ENCODE results near the gene NECAB3.
"Not testable (repeated sequence)": the region's sequence is repeated elsewhere in the genome, so short reads cannot be mapped to it uniquely, and the experiment has no call there.

The NECAB3 gene

DNA sequence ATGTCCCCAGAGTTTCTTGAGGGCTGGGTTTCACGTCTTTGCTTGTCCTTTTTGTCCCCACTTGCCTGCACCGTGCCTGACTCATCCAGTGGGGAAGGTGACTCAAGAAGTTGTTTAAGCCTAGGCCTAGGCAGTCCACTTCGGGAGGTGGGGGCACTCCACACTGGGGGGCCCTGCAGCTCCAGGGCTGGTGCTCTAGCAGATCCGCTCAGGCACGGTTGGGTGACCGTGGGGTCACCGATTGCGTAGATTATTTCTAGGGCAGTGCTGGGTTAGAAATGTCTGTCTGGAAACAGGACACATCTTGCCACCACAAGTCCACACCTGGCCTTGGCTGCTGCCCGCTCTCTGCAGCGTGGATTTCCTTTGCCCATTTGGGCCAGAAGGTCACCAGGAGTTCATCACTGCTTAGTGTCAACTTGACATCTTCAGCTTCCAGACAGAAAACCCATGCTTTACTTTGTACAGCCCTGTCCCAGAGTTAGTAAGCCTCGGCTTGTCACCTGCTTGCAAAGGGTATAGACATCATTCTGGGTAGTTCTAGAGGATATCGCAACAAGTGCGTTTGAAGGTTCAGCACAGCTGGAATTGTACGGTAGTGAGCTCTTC lies 25.7 kb downstream of the NECAB3 start:
- DNase-seq = no peak

DNA sequence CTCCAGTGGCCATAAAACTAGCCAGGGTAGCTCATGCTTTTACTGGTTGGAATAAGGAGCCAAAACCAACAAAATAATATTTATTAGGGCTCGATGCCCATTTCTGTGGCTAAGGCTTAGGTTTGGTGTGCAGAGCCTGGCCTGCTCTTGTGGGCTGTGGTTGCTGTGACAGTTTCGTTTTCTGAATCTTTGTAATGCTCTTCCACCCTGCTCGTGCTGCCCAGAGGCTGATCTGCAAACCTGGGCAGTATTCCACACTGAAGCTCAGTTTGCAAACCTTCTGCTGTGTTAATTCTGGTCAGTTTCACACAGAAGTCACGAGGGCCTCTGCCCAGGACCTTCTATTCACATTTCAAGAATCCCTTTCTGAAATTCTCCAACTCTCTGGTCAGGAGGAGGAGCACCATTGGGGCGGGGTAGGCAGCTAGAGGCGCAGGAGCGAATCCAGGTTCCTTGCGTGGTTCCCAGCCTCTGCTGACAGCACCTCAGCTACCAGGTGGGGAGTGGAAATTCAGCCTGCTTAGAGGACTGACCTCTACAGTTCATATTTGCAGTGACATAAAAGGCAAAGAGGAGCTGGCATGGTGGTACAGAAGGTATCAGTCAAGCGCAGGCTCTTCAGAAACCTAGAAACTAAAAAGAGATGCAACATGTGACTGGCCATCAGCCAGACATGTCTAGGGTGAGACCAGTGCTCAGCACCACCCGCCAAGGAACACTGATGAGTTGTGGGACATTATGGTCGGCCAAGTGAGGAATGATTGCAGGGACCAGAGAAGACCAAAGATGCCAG lies 26.4 kb downstream of the NECAB3 start:
- DNase-seq = no peak

DNA sequence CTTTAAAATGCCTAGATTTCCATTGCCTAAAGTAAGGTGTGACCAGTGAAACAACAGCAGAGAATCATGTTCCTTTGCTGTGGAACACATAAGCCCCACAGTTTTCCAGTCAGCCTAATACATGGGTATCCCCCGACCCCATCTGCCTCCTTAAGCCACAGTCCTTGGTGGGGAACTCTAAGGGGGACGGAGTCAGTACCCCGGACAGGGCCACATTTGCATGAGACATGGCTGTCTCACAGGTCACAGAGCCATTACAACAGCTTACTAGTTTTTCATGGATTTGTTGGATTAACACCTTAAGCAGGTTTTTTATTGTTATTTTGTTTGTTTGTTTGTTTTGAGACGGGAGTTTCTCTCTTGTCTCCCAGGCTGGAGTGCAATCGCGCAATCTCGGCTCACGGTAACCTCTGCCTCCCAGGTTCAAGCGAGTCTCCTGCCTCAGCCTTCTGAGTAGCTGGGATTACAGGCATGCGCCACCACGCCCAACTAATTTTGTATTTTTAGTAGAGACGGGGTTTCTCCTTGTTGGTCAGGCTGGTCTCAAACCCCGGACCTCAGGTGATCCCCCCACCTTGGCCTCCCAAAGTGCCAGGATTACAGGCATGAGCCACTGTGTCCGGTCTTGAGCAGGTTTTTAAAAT lies 27.1 kb downstream of the NECAB3 start:
- not testable (repeated sequence) for DNase-seq

DNA sequence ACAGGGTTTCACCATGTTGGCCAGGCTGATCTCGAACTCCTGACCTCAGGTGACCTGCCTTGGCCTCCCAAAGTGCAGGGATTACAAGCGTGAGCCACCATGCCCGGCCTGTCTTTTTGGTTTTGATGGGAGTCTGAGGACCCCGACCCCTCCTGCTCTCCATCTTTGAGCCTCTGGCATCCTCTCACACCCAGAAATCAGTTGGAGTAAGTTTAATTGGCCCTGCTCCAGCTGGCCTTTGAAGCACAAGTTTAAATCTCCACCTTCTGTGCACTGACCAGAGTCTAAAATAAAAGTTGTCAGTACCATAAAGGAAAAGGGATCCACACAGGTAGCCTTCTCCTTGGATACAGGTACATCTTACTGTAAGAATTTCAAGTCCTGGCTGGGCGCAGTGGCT lies 28.0 kb downstream of the NECAB3 start:
- DNase-seq = no peak

DNA sequence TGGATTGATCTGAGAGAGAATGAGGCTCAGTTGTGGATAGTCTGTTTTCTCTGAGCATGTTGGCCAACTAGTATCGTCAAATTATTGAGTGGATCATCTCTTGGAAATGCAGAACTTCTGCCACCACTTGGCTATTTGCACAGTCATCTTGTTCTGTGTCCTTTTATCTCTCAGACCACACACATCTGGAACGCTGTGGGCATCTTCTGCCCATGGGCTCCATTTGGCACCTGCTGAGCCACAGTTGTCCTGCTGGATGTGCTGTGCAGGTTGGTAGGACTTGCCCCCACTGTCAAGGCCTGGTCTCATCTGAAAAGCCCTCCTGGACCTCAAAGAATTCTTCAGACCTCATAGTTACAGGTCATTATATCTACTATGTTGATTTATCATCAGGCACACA lies 28.8 kb downstream of the NECAB3 start:
- no peak for DNase-seq

DNA sequence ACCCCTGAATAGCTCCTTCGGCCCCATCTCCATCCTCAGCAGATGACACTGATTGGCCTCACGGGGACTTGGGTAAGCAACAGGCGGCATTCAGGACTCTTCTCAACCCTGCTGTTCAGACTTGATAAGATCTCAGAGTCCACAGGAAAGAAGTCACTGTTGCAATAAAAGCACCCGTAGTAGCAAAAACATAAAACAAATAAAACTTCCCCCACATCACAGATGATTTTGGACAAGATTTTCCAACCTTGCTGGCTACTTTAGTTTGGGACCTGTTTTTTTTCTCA lies 29.2 kb downstream of the NECAB3 start:
- no peak for DNase-seq

DNA sequence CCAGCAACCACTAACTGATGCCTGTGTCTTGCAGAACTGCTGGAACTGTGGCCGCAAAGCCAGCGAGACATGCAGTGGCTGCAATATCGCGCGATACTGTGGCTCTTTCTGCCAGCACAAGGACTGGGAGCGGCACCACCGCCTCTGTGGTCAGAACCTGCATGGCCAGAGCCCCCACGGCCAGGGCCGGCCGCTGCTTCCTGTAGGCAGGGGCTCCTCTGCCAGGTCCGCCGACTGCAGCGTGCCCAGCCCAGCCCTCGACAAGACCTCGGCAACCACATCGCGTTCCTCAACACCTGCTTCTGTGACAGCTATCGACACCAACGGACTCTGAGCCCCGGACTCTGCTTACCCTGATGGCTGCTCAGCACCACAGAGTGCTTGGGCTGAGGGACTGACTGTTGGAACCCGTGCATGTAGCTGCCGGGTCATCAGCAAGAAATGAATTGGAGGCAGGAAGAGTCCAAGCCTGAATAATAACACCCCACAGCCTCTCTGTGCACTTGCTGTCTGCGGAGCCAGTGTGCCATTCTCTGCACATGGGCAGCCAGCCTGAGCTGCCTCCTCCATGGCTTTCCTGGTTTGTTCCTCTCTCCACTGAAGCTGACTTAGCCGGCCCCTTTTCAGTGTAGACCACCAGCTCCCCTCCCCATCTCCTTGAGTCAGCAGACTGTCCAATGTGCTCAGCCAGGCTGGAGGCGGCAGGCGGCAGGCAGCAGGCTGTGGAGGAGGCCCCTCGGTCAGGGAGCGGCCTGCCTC lies 29.7 kb downstream of the NECAB3 start:
- no peak for DNase-seq

DNA sequence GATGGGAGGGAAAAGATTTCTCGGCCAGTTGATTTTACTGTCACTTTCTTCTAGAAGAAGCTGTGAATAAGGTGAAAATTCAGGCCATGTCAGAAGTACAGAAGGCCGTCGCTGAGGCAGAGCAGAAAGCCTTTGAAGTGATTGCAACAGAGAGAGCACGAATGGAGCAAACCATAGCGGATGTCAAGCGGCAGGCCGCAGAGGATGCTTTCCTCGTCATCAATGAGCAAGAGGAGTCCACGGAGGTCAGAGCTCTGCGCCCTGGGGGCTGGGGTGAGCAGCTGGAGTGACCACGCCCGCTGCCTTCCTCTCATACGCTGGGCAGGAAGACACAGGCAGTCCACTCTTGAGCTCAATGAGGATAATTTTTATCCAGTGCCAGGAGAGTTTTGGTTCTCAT lies 33.9 kb downstream of the NECAB3 start:
- DNase-seq = no peak

DNA sequence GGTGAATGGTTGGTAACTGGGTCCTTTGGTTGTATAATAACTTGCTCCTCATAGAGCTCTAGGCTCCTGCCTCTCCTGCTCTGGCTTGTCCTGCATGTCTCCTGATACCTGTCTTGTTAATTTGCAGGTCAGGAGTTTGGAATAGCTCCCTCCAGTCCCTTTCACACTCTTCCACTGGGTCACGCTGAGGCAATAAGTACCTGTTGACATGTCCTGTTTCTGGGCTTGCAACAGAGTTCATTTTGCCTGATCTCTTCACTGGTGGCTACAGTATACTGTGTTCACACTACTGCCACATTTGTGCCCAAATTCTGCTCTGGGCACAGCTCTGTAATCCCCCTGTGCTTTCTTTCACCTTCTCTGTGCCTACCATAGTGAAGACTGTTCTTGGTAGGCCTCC lies 37.5 kb downstream of the NECAB3 start:
- DNase-seq = no peak

DNA sequence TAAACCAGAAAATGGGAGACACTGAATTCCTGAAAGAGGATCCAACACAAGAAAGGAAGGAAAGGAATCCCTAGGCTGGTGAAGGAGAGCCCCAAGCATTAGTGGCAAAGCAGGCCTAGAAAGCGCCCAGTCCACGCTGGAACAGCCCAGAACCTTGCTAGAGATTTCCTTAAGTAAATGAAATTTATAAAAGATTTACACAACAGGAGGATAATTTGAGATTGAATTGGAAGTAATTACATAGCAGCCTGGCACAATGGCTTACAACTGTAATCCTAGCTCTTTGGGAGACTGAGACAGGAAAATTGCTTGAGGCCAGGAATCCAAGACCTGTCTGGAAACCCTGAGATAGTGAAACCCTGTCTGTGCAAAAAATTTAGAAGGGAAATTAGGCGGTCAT lies 38.9 kb downstream of the NECAB3 start:
- no peak for DNase-seq

DNA sequence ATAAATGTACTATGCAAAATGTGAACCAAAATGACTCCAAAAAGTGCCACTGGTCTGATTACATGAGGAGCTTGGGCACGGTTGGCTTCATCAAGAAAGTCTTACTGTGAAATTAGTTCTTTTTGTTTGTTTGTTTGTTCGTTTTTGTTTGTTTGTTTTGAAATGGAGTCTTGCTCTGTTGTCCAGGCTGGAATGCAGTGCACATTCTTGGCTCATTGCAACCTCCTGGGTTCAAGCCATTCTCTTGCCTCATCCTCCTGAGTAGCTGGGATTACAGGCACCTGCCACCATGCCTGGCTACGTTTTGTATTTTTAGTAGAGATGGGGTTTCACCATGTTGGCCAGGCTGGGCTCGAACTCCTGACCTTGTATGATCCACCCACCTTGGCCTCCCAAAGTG lies 42.3 kb downstream of the NECAB3 start:
- not testable (repeated sequence) for DNase-seq

DNA sequence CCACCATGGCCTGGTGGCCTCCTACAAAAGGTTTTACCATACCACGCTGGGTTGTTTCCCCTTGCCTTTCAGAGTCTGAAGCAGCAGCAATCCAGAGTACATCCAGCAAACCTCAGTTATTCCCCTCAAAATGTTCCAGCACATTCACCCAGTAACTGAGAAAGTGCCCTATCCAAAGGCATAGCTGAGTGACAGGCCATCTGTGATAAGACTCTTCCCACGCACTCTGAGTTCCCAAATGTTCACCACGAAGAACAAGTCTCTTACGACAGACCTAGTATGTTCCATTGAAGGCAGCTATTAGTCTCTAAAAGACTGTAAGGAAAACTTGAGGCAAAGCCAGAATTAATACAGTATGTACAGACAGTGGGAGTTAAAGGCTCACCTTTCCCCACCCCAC lies 43.7 kb downstream of the NECAB3 start:
- DNase-seq = no peak

DNA sequence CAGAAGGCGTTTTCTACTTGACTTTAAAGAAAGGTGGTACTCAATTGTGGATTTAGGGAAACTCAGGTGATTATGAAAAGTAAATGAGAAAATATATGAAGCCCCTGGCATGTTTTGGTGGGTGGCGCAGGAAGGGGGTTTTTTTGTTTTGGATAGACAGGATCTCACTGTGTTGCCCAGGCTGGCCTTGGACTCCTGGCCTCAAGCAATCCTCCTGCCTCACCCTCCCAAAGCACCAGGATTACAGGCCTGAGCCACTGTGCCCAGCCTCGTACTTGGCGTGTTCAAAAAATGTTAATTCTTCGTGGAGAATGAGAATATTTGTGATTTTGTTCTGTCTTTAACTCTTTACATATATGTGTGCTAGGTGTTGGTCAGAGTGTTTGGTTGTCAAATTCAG lies 44.2 kb downstream of the NECAB3 start:
- DNase-seq = no peak

DNA sequence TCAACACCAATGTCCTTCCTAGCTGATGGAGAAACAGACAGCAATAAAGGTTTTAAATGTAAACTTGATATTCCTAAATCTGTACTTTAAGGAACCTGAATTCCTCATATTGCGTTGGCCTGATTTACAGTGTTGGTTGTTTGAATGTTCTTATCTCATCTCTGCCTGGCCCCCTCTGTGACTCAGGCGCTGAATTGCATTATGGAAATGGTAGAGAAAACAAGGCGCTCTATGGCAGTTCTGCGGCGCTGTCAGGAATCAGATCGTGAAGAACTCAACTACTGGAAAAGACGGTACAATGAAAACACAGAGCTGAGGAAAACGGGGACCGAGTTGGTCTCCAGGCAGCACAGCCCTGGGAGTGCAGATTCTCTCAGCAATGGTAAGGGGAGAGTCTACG lies 44.7 kb downstream of the NECAB3 start:
- DNase-seq = no peak

DNA sequence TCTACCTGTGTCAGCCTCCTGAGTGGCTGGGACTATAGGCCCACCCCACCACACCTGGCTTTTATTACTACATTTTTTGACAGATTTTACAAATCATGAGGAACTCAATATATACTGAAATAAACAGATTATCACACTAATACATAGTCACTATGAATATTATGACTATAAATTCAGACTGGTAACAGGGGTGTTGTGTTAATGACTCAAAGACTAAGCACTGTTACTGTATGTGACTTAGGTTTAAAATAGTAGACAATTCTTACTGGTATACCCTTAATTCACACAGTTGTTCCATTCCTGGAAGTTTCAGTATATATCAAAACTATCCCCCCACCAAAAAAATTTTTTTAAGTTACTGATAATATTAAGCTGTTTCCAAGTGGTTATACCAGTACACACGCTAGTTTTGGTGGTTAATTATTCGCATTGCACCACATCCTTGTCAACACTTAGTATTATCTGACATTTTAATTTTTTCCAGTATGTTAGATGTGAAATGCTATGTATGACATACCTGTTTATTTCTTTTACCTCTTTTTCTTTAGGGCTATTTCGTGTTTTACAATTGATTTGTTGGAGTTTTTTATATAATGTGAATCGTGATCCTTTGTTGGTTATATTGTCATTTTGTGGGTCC lies 46.5 kb downstream of the NECAB3 start:
- DNase-seq = no peak

DNA sequence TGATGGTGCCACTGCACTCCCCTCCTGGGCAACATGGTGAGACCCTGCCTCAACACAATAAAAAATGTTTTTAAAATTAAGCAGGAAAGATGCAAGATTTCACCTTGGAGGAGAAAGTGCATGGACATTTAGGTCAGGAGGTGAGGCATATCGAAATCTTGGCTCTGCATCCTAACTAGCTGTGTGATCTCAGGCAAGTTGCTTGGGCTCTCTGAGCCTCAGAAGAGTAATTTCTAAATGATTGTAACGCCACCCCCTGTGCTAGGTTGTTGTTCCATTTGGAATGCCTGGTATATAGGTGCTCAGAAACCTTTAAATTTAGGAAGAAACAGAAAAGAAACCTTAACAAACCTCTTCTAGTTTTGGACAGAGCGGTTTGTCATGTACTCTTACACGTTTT lies 48.0 kb downstream of the NECAB3 start:
- DNase-seq = no peak

DNA sequence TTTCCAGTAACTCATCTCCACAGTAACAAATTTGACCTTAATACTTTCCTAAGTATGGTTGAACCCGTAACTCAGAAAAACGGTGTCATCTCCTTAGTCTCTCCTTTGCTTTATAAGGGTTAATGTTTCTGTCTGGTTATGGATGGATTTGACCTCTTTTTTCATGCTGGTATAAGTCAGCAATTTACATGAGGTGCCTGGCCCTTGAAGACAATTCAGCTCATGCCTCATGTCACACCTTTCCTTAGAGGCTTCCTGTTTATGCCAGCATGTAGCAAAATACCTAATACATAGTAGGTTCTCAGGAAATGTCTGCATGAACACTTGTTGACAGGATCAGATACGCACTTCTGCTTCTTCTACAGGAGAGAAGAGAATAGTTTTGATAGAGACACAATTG lies 49.8 kb downstream of the NECAB3 start:
- no peak for DNase-seq

DNA sequence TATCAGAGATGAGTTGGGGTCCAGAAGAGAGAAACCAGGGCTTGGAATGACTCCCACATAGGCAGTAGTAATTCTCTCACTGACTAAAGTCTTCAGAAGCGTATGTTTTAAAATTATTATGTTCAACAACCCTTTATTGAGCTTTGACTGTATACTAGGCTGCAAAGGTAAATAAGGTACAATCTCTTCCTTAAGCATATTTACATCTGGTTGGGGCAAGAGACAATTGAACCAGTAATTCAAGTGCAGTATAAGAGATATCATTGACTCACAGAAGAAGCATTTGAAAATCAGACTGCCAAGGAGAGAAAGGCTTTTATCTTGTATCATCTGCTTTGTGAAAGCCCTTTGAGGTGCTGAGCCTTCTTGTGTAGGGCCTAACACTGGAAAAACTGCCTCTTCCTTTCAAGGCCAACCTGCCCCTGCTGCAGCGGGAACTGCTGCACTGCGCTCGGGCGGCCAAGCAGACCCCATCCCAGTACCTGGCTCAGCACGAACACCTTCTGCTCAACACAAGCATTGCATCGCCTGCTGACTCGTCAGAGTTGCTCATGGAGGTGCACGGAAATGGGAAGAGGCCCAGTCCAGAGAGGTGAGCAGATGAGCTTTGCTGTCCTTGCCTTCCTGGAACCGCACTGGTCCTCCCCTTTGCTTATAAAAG lies 51.4 kb downstream of the NECAB3 start:
- no peak for DNase-seq

DNA sequence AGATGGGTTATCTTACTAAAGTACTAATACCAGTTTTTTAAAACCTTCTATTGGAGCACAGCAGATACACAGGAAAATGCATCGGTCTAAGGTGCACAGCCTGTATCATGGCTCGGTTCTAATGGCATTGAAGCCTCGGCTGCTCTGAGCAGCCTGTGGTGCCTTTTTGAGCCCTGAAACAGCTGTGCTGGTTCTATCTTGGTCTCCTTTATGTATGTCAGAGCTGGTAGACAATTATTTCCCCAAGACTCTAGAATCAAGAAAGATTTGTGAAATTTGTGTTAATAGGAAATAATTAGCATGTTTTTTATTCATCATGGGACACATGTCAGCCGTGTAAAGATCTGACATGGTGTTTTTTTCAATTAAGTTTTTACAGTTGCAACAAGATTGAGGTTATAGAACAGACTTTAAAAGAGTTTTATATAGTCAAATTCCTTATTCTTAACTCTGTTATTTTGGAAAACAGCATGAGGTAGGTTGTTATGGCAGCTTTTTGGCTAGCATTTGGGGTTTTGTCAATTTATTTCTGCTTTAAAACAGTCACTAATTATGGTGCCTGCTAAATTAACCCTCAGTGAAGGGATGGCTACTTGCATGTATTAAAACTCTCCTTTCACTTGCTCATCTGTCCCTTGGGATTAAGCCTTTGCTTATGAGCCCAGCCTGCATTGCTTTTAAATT lies 52.4 kb downstream of the NECAB3 start:
- DNase-seq = no peak

DNA sequence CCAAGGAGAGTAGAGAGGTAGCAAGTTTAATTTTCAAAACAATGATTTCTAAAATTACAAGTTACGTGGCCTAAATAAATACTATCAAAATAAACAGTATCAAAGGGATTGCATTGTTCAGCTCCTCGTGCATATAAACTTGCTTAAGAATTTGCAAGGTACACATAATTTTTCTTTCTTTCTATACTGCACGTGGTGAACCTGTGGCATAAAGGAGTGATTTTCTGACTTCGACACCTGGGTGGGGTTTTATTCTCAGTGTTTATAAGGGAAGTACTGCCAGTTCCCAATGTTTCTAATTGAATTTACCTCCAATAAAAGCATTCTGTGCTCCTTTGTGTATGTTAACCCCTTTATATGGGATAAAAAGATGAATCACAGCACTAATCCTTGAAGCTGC lies 62.2 kb downstream of the NECAB3 start:
- no peak for DNase-seq

DNA sequence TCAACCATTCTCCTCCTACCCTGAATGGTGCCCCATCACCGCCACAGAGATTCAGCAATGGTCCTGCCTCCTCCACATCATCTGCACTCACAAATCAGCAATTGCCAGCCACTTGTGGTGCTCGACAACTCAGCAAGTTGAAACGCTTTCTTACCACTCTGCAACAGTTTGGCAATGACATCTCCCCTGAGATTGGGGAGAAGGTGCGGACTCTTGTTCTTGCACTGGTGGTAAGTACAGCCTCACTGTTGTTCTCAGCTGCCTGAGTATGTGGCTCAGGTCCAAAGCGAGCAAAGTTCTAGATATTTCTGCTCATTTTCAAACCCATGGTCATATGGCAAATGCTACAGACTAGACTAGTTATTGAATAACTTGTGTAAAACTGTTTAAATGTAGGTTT lies 63.1 kb downstream of the NECAB3 start:
- DNase-seq = no peak

DNA sequence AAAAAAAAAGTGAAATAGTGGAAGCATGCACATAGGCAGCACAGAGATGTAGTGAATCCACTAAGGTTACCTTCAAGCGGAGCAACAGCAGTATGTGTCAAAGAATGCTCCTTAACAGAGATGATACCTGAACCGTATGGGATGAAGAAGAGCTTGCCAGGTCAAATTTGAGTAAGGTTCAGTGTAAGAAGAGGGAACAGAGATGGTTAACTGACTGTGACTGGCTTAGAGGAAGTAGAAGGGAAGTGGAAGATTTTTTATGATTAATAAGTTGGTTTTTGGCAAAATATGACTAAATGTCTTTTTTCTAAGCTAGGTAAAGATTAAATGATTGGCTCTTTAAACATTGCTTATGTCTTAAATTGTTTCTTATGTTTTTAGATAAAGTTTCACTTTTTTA lies 64.7 kb downstream of the NECAB3 start:
- DNase-seq = no peak

Data from NK-92 treated with Interleukin-12 subunit alpha and Interleukin-12 subunit beta, amount 100 ng/mL, for 24 hours (cell line).